Activated CD4-positive, CD25-positive, alpha-beta regulatory T cell treated with anti-CD3 and anti-CD28 coated beads, Interleukin-2, amount 50 U/mL, for 72 hours (primary cell): ENCODE measurements around the gene GJB2.

Source experiments
- DNase-seq: peaks from one replicate; pipeline ENCODE4 v3.0.0; 2021

GJB2 gene

DNA sequence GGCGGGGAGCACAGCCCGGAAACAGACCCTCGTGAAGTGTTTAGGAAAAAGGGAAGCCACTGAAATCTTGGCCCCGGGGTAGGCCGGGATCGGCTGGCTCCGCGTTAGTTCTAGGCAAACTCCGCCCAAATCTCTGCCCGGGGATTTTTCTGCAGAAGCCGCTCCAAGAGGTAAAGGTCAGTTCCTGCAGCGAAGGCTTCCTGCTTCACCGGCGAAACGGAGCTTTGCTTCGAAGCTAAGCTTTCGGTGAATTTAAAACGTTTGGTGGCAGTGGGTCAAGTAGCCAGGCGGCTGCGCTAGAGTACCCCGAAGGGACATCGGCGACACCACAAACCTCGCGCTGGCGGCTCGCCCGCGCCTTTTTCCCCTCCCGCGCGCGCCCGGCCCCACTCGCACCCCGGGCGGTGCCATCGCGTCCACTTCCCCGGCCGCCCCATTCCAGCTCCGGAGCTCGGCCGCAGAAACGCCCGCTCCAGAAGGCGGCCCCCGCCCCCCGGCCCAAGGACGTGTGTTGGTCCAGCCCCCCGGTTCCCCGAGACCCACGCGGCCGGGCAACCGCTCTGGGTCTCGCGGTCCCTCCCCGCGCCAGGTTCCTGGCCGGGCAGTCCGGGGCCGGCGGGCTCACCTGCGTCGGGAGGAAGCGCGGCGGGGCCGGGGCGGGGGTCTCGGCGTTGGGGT, 441 bp downstream of the GJB2 start:
- no peak for DNase-seq

DNA sequence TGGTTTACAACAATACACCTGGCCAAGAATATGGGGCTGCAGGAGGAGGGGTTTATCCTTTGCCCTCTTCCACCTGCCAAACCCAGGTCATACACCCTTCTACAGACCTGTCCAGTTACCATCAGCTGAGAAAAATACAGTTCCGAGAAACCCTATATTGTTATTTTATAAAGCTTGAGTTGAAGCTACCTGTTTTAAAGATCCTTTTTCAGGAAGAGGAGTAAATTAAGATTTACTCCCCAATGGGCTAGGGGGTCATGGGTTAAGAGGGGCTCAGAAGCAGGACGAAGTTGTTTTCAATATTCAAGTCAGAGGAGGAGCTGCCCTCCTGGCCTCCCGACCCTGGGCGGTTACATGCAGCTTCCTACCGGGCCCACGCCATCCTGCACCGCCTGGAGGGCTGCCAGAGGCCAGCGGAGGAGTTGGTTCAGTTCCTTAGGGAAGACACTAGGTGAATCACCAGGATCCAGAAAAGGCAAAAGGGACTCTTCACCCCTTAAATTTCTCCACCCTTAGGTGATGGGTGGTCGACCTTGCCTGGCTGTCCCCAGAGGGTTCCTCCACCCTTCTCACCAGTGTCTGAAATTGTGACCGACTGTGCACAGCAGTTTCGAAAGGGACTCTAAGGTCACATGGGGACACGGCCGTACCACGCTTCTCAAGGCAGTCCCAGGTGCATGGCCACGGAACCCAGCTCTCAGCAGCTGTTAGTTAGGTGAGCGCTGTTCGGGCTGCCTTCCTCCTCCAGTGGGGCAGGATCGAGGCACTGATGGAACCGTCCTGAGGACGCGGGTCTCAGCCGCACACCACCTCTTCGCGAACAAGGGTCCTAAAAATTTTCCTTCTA, 1.2 kb downstream of the GJB2 start:
- DNase-seq, result no peak

DNA sequence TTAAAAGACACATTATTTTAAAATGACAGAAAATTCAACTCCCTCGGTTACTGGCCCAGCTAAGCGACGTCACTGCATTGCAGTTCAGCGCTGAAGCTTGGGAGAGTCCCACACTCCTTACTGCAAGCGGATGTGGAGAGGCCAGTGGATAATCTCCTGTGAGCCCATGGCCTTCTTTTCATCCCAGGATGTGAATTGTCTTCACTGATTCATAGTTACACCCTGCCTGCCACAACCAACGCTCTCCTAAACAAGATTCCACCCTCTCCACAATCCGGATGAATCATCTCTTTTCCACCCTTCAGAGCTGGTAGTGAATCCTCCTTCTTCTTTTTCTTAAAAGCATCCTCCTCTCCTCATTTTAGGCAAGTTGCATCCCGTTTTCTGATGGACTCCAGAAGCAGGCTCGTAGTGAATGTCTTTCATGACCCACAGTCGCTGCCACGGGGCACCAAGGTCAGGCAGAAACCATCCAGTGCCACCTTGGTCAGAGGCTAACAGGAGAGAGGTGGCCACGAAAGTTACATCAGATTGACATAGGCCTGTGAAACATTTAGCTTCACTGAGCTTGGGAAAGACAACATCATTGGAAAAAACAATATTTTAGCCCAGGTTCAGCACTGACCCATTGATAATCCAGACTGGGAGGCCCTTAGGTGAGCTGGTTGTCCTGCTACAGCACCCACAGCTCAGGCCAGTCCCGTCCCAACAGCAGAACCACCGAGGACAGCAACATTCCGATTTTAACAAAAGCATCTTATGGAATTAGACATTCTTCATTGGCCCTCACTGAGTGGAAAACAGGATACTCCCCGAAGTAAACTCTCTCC, 2.0 kb downstream of the GJB2 start:
- no peak for DNase-seq

DNA sequence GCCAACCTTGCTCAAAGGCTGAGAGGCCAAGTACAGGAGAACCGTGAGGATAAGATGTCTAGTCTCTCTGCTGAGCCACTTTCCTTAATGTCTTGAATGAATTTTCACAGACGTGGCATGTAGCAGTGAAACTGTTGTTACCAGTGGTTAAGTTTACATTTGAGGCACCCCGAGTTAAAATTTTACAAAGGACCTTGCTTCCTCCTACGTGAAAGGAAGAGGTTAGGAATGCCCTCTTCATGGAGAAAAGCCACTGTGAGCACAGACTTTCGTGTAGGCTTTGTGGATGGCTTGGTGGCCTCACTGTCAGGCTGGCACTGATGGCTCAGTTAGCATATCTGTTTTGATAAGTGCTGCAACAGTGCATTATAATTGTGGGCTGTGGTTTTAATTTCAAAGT, 2.7 kb downstream of the GJB2 start:
- DNase-seq, result no peak

DNA sequence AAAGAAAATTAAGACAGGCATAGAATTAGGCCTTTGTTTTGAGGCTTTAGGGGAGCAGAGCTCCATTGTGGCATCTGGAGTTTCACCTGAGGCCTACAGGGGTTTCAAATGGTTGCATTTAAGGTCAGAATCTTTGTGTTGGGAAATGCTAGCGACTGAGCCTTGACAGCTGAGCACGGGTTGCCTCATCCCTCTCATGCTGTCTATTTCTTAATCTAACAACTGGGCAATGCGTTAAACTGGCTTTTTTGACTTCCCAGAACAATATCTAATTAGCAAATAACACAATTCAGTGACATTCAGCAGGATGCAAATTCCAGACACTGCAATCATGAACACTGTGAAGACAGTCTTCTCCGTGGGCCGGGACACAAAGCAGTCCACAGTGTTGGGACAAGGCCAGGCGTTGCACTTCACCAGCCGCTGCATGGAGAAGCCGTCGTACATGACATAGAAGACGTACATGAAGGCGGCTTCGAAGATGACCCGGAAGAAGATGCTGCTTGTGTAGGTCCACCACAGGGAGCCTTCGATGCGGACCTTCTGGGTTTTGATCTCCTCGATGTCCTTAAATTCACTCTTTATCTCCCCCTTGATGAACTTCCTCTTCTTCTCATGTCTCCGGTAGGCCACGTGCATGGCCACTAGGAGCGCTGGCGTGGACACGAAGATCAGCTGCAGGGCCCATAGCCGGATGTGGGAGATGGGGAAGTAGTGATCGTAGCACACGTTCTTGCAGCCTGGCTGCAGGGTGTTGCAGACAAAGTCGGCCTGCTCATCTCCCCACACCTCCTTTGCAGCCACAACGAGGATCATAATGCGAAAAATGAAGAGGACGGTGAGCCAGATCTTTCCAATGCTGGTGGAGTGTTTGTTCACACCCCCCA, 3.8 kb downstream of the GJB2 start:
- no peak for DNase-seq

DNA sequence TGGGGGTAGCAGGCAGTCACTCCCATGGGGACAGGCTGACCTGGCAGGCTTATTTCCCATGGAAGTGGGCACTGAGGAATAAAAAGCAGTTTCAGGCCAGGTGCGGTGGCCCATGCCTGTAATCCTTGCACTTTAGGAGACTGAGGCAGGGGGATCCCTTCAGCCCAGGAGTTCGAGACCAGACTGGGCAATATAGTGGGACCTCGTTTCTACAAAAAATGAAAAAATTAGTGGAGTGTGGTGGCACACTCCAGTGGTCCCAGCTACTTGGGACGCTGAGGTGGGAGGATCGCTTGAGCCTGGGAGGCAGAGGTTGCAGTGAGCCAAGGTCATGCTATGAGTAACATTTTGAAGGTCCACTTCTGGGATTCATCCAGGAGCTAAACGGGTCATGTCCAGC, 6.0 kb downstream of the GJB2 start:
- no peak for DNase-seq

DNA sequence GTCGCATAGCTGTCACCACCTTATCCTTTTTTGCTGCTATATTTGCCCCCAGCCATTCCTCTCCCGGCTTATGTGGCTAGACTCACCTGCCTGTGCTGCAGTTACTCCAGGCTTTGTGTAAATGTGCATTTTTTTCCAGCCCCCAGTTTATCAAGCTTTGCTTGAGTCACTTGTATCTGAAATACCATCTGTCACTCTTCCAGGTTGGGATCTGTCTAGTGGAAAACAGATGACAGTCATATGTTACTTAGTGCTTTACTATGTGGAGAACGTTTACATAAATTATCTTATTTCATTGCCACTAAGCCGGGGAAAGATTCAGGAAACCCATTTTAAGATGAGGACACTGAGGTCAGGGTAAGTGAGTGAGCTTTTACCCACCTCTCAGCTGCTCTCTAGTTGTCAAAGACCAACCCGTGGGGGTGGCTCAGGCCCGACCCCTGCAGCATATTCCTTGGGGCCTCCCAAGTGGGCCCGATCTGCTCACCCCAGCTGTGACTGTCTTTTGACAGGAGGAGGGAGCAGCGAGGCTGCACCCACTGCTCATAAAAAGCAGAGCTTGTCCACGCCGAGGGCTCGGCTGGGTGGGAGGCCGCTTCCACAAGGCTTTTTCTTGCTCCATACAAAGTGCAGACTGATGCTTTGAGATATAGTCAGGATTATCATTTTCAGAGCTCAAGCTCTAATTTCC, 7.2 kb downstream of the GJB2 start:
- DNase-seq, result no peak

DNA sequence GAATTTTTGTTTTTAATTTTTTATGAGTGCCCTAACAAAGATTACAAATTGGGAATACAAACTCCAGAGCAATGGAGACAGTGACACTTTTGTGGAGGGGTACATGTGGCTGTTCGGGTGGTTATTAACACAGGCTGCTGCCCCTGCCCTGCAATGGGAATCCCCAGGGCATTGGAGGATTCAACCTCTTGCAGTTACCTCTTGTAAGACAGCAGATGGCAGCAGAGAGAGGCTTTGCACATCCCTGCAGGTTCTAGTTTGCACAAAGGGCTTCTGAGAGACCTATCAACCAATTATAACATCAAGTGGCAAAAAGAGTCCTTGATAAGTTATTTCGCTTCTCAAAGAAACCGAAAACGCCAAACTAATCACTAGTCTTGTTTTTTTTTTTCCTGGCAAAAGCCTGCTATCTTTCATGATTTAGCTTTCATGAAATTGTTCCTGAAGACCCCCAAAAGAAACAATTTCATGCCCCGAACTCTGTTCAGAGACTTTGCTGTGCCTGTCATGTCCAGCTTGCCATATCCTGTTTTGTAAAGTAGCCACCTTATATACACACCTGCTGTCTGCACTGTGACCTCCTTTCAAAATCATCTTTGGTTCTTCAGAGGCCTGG, 10.4 kb downstream of the GJB2 start:
- peak; percentile 45 for DNase-seq

DNA sequence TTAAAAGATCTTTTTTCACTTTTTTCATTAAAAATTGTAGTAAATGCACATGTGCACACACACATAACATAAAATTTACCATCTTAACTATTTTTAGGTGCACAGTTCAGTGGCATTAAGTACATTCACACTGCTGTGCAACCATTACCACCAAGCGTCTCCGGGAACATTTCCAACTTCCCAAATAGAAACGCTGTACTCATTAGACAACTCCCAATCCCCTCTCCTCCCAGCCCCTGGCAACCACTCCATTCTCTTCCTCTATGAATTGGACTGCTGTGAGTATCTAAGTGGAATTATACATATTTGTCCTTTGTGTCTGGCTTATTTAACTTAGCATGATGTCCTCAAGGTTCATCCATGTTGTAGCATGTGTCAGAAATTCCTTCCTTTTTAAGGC, 11.6 kb downstream of the GJB2 start:
- no peak for DNase-seq

DNA sequence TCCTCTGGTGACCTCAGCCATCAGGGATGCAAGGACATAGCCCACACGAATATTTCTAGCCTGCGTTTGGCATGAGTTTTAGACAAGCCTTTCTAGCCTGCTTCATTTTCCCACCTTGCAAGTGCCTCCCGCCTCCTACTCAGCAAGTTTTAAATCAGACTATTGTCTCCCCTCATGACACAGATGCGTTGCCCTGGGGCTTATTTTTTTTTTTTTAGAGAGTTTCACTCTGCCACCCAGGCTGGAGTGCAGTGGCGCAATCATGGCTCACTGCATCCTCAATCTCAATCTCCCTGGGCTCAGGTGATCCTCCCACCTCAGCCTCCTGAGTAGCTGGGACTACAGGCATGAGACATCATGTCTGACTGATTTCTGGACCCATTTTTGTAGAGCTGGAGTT, 14.6 kb downstream of the GJB2 start:
- DNase-seq, result no peak

DNA sequence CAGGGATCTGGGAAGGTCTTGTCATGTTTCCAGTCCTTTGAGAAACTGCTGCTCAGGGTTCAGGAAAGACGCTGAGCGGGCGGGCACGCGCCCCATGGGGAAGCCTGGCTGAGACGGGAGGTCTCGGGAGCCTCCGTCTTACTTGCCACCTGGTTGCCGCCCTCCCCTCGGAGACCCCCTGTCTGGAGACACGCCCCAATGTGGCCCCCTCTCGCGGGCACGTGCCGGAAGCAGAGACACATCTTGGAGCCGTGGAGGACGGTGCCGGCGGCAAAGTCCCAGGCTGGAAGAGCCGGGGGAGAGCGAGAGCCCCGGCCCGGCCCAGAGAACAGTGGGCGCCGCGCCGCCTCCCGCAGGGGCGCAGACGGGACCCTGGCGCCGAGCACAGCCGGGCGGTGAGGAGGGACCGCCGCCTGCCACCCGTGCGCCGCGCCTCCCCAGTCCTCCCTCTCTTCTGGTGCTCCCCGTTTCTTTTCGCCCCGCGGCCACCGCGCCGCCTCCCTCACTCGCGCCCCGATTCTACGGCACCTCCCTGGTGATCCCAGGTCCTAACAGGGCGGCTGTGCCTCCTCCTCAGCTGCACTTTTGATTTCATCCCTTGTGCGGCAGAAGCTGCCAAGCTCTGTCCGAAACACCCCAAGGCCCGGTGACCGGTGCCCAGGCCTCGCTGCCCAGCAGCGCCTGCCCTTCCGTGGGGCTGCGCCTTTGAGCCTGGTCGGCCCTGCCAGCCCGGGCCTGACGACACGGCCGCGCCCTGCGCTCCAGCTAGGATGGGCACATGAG, 15.5 kb downstream of the GJB2 start:
- no peak for DNase-seq

DNA sequence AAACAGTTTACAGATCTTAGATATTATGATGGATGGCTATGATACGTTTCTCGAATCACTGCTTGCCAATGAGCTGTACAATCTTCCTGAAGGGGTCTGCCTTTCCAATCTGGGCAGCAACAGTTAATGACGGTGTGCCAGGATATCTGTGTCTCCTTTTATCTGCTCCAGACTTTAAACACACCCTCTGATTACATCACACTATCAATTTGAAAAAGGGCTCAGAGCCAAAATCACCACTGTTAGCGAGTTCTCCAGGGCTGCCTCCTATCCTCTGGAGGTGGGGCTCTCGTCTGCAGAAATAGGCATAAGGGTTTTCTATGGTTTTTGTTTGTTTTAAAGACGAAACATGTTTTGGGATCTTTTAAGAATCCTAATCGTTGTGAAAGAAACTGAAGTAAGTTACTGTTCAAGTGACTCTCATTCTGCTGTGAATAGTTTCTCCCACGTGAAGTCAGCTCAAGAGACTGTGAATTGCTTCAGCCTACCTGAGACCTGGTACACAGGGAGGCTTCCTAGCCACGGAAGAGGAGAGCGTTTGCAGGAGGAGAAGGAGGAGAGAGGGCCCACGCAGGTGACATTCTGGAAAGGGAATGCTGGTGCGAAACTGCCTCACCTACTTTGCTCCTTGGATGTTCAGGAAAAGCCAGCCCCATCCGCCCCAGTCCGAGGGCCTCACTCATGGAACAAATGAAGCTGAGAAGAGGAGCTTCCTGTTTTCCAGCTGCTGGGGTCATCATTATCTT, 16.7 kb downstream of the GJB2 start:
- no peak for DNase-seq

DNA sequence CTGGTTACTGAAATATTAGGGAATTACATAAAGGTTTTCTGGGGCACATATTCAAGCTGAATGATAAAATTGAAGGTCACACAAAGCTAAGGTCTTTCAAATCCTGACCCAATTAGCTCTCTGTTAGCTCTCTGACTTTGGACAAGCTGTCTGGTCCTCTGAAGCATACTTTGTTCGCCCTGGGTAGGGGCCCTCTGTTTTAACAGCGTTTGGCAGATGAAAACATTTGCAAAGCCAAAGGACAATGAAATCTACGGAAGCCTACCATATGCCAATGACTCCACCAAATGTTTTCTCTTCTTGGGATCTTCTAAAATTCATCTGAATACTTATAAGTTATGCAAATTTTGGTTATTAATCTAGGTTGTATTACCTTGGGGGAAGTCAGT, 17.3 kb downstream of the GJB2 start:
- DNase-seq, result no peak

DNA sequence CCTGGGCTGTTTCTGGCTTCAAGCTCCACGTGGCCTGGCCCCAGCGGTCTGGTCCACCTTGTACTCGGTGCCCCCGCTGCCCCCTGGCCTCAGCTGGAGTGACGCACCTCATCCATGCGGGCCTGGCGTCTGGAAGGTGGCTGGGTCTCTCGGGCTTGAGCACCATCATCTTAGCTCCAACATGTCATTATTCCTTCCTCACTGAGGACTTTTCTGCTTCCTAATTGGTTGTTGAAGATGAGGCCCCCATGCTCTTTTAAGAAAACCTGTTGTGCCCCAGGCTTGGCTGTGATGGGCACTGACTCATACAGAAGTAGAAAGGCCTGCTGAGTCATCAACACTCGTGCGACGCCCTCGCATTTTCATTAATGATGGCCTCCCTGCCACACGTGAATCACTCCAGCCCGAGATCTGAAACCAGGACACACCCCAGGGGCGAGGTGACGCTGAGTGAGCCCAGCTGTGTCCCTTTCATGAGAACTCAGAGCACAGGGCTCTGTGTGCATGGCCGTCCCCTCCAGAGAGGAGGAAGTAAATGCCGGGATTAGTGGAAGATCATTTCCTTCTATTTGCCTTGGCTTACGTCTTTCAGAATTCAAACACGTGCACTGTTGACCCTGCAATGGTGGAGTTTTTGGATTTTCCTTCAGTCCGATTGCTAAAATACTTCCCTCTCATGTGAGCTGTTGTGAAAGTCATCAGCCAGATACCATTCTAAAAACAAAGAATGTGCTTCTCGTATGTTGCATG, 17.9 kb downstream of the GJB2 start:
- DNase-seq, result peak; percentile 71

DNA sequence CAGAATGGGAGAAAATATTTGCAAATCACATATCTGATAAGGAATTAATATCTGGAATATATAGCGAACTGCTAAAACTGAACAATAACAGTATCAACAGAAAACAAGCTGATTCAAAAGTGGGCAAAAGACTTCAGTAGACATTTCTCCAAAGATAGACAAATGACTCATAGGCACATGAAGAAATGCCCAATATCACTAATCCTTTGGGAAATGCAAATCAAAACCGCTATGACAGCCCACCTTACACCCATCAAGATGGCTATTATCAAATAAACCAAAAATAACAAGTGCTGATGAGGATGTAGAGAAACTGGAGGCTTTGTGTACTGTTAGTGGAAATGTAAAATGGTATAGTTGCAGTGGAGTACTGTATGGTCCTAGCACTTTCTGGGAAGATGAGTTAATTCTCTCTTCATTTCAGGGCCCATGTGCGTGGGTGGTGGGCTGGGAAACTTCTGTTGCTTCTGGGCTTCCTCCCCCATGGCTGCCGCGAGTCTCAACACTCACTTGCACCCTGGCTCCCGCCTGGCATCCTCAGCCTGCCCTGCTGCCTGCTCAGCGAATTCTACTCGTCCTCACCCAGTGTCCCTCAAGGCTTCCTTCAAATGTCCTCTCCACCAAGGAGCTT, 19.5 kb downstream of the GJB2 start:
- no peak for DNase-seq

DNA sequence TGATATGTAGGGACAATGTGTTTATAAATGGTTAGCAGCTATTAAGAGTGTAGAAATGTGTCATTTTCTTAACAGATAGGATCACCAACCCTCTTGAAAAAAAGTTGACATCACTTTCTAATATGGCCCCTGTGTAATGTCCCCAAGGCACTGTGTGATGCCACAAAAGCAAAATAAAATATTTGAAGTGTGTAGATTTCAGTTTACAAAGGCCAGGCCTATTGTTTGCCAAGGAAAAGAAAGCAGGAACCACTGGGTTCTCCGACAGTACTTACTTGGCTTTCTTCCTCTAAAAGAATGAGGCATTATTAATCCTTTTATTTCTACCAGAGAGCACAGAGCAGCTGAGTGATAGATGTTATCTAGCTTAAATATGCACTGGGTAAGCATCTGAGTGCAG, 21.4 kb downstream of the GJB2 start:
- DNase-seq, result no peak

DNA sequence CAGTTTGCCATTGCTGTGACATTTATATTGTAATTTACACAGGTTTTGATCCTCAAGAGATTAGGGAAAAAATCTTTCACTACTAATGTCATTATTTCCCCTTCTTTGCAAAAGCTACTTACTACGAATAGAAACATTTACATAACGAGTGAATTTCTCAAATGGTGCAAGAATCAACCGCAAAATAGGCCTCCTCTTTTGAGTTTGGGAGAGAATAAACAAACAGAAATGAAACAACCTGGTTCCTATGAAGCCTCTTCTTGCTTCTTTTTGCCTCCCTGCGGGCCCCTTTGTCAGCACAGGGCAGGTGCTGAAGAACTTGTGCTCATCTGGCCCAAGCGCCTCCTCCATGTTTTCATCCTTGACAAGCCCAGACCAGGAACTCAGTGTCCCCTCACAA, 21.8 kb downstream of the GJB2 start:
- peak; percentile 4 for DNase-seq

DNA sequence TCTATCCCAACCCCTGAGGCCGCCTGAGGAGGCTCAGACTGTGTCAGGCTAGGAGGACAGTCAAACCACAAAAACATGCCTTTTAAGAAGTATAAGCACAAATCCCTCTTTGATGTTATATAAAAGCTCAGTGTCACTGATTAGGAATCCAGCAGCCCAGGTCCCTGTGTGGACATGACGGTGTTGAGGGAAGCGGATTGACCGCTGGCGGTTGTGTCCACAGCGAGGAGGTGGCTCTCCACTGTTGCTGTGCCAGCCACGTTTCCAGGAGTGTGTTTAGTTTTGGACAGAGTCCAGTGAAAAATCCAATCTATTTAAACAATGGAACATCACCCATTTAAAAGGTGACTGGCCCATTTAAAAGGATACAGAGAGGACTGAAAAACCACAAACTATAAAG, 24.3 kb downstream of the GJB2 start:
- DNase-seq, result no peak
